Breast epithelium (tissue), 3 donors: Measurements from ENCODE around the gene CCDC85B.

Source experiments
- POLR2A ChIP-seq: fragments of 450-650 bp; IDR thresholded peaks from one replicate; pipeline ENCODE4 v1.6.1; 2016; ENCODE audit warnings: antibody characterized with exemption, mild to moderate bottlenecking, moderate library complexity
- POLR2AphosphoS5 ChIP-seq, 3 donors: sonication (generic); formaldehyde crosslinking; IDR thresholded peaks; one replicate each; pipeline ENCODE4 v1.6.1; 2017; ENCODE audit warnings: antibody characterized with exemption in 3 of 3
- TF ChIP-seq, protein P1 (sequence below), 3 donors: fragments of 450-650 bp; IDR thresholded peaks; one replicate each; pipeline ENCODE4 v1.5.1; 2016 to 2017; ENCODE audit warnings: antibody characterized with exemption in 3 of 3, mild to moderate bottlenecking in 3 of 3, moderate library complexity in 3 of 3

DNA sequence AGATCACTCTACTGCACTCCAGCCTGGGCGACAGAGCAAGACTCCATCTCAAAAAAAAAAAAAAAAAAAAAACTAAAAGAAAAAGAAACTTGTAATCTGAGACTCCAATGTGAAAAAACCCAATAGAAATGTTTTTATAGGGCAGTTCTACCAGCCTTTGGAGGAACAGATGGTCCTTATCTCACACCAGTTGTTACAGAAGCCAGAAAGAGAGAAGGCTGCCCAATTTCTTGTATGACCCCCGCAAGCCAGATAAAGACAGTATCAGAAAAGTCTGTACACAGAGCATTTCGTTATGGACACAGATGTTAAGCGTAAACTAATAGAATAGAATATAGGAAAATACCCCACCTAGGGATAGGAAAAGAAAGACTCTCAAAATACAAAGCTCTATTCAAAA, 43.5 kb downstream of the CCDC85B start:
- TF ChIP-seq POLR2AphosphoS5 (IDR thresholded peaks at IDR 0.05) (no peak), POLR2A (no peak)
- TF ChIP-seq, protein P1, sequence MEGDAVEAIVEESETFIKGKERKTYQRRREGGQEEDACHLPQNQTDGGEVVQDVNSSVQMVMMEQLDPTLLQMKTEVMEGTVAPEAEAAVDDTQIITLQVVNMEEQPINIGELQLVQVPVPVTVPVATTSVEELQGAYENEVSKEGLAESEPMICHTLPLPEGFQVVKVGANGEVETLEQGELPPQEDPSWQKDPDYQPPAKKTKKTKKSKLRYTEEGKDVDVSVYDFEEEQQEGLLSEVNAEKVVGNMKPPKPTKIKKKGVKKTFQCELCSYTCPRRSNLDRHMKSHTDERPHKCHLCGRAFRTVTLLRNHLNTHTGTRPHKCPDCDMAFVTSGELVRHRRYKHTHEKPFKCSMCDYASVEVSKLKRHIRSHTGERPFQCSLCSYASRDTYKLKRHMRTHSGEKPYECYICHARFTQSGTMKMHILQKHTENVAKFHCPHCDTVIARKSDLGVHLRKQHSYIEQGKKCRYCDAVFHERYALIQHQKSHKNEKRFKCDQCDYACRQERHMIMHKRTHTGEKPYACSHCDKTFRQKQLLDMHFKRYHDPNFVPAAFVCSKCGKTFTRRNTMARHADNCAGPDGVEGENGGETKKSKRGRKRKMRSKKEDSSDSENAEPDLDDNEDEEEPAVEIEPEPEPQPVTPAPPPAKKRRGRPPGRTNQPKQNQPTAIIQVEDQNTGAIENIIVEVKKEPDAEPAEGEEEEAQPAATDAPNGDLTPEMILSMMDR (IDR thresholded peaks at IDR 0.05) = no peak
